ENCODE measurements around the gene ICAM2. TPM values are rescaled to one million over a fixed set of nuclear protein-coding genes. Genes with fewer than 3 reads are reported as not detected.

Gene ICAM2
- total RNA-seq, 2 donors from 2014 or later: 9.2 to 9.5 TPM

DNA sequence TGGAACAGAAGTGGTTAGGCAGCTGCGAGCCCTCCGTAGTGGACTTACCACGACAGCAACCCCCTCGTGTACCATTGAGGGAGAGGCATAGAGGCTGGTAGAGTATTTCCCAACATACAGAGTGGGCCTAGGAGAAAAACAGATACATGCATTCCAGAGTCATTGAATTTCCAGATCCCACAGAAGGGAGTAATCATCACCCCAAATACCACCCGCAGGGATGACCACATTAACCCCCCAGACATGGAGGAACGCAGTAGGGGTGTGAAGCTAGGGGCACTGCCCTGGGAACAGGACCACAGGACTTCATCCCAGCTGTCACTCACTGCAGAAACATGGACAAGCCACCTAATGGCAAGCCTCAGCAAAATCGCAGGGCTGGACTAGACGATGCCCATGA, 44.7 kb upstream of the ICAM2 start:
- TF ChIP-seq, protein P1, sequence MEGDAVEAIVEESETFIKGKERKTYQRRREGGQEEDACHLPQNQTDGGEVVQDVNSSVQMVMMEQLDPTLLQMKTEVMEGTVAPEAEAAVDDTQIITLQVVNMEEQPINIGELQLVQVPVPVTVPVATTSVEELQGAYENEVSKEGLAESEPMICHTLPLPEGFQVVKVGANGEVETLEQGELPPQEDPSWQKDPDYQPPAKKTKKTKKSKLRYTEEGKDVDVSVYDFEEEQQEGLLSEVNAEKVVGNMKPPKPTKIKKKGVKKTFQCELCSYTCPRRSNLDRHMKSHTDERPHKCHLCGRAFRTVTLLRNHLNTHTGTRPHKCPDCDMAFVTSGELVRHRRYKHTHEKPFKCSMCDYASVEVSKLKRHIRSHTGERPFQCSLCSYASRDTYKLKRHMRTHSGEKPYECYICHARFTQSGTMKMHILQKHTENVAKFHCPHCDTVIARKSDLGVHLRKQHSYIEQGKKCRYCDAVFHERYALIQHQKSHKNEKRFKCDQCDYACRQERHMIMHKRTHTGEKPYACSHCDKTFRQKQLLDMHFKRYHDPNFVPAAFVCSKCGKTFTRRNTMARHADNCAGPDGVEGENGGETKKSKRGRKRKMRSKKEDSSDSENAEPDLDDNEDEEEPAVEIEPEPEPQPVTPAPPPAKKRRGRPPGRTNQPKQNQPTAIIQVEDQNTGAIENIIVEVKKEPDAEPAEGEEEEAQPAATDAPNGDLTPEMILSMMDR (IDR thresholded peaks at IDR 0.05): no peak
- Histone ChIP-seq H3K27me3 (no peaks in the 10 kb centered on the region), H3K4me1 (no peaks in the 10 kb centered on the region), H3K27ac (no peak overlapping the region), H3K36me3 (peaks cover 14% of the 10 kb centered on the region), H3K4me3 (no peak overlapping the region), H3K9me3 (no peaks in the 10 kb centered on the region), H3K9ac (ENCODE audit: low read depth in 2 of 2, low read length in 2 of 2) (no peak overlapping the region)
- DNase-seq: no peak
- intact Hi-C loops (cut with DNase I): no loop called here

DNA sequence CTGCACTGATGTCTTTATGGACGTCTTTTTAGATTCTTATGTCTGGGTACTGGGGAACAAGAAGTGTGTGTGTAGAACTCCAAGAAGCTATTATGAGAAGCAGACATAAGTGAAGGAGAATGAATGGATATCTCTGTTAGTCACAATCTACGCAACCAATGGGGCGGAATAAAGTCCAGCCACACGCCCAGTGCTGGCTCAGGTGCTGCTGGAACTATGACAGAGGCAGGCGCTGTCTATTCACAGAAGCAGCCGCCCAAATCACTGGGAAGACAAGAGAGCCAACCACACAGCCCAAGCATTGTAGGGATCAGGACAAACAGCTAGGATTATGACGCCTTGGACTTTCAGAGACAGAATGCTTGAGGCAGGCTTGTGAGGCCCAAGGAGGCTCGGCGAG, 43.9 kb upstream of the ICAM2 start:
- Histone ChIP-seq H3K4me1 (no peaks in the 10 kb centered on the region), H3K27ac (peak overlapping the region; percentile 39), H3K9ac (ENCODE audit: low read depth in 2 of 2, low read length in 2 of 2) (peak overlapping the region; percentile 15 to 44), H3K4me3 (no peak overlapping the region), H3K27me3 (no peaks in the 10 kb centered on the region), H3K36me3 (peaks cover 8% of the 10 kb centered on the region), H3K9me3 (no peaks in the 10 kb centered on the region)
- intact Hi-C loops (cut with DNase I): loop anchor here (5.0 kb wide), 1 partner anchor 218 kb away; no protein-coding TSS in a partner anchor
- TF ChIP-seq, protein P1 (IDR thresholded peaks at IDR 0.05): no peak
- peak; percentile 71 for DNase-seq

GRCh38 chr17:64063766-64064224, 43.4 kb upstream of the ICAM2 start:
- TF ChIP-seq, protein P1 (IDR thresholded peaks at IDR 0.05): peak; percentile 57
- DNase-seq: peak; percentile 74
- Histone ChIP-seq H3K9me3 (no peaks in the 10 kb centered on the region), H3K27ac (peak overlapping the region; percentile 39), H3K27me3 (no peaks in the 10 kb centered on the region), H3K4me1 (no peaks in the 10 kb centered on the region), H3K4me3 (no peak overlapping the region), H3K9ac (ENCODE audit: low read depth in 2 of 2, low read length in 2 of 2) (peak overlapping the region; percentile 15 to 44), H3K36me3 (peaks cover 4% of the 10 kb centered on the region)
- intact Hi-C loops (cut with DNase I): loop anchor here (2.0 to 5.0 kb wide), 2 partner anchors 69 to 219 kb away; no protein-coding TSS in a partner anchor

- intact Hi-C loops (cut with DNase I): loop anchor here (2.0 to 5.0 kb wide), 2 partner anchors 70 to 219 kb away; no protein-coding TSS in a partner anchor
- no peak overlapping the region for H3K4me3 ChIP-seq
- H3K9me3 ChIP-seq: no peaks in the 10 kb centered on the region
- DNase-seq: no peak
- TF ChIP-seq, protein P1 (IDR thresholded peaks at IDR 0.05): no peak
- no peak overlapping the region for H3K9ac ChIP-seq (ENCODE audit: low read depth in 2 of 2, low read length in 2 of 2)
- H3K27ac ChIP-seq: no peak overlapping the region
- no peaks in the 10 kb centered on the region for H3K27me3 ChIP-seq
- no peaks in the 10 kb centered on the region for H3K36me3 ChIP-seq
- no peaks in the 10 kb centered on the region for H3K4me1 ChIP-seq
Measured at GRCh38 chr17:64063088-64063487, 42.7 kb upstream of the ICAM2 start.

GRCh38 chr17:64061178-64061898, 40.9 kb upstream of the ICAM2 start:
- no peaks in the 10 kb centered on the region for H3K4me1 ChIP-seq
- no peaks in the 10 kb centered on the region for H3K27me3 ChIP-seq
- H3K27ac ChIP-seq: no peak overlapping the region
- no peaks in the 10 kb centered on the region for H3K9me3 ChIP-seq
- no peak for DNase-seq
- intact Hi-C loops (cut with DNase I): loop anchor here (5.0 kb wide), 1 partner anchor 221 kb away; no protein-coding TSS in a partner anchor
- no peak overlapping the region for H3K4me3 ChIP-seq
- TF ChIP-seq, protein P1 (IDR thresholded peaks at IDR 0.05): no peak
- no peak overlapping the region for H3K9ac ChIP-seq (ENCODE audit: low read depth in 2 of 2, low read length in 2 of 2)
- no peaks in the 10 kb centered on the region for H3K36me3 ChIP-seq

Data from colonic mucosa (tissue), 4 donors.